GM18861 (cell line): ENCODE measurements around the gene CCDC102A.

Experiments used
- ATAC-seq: cut with Tn5 transposase; IDR thresholded peaks from one replicate; pipeline ENCODE4 v1.9.1; 2021; ENCODE audit not compliant: unreplicated experiment

The CCDC102A gene

GRCh38 chr16:57462978-57463362 lies 73.4 kb downstream of the CCDC102A start:
- ATAC-seq: no peak

- ATAC-seq: peak; percentile 85
Measured at GRCh38 chr16:57462209-57462977, 74.0 kb downstream of the CCDC102A start, which contains the start of gene POLR2C. POLR2C (plus strand) TSS chr16:57462679; CDS start chr16:57462725, 46 bp downstream.
